Activated naive CD4-positive, alpha-beta T cell treated with anti-CD3 and anti-CD28 coated beads, Interleukin-2, amount 10 ng/mL, durations not matched to agents 7 days and 5 days (primary cell): ENCODE results near the gene CSNK1E.

Source experiments
- CTCF ChIA-PET: fragments of 350-600 bp; sonication (Branson Sonifier 250); formaldehyde crosslinking; loops from one replicate; lab custom pipeline; 2021; ENCODE audit warnings: antibody characterized with exemption; lab: Charles Lee
- DNase-seq: peaks from one replicate; pipeline ENCODE4 v3.0.0-alpha.2; 2020
- H3K27ac Mint-ChIP-seq: one replicate; pipeline ENCODE4 v1.8.0; 2021; ENCODE audit warnings: mild to moderate bottlenecking, moderate library complexity, mixed read lengths
- H3K27me3 Mint-ChIP-seq: one replicate; pipeline ENCODE4 v1.8.0; 2021; ENCODE audit warnings: mild to moderate bottlenecking, mixed read lengths
- H3K36me3 Mint-ChIP-seq: one replicate; pipeline ENCODE4 v1.8.0; 2021; ENCODE audit warnings: mixed read lengths
- H3K4me1 Mint-ChIP-seq: one replicate; pipeline ENCODE4 v1.8.0; 2021; ENCODE audit warnings: mixed read lengths
- H3K4me3 Mint-ChIP-seq: one replicate; pipeline ENCODE4 v1.8.0; 2021; ENCODE audit warnings: mild to moderate bottlenecking, moderate library complexity, mixed read lengths
- H3K9me3 Mint-ChIP-seq: one replicate; pipeline ENCODE4 v1.8.0; 2021; ENCODE audit warnings: mixed read lengths

Gene CSNK1E

DNA sequence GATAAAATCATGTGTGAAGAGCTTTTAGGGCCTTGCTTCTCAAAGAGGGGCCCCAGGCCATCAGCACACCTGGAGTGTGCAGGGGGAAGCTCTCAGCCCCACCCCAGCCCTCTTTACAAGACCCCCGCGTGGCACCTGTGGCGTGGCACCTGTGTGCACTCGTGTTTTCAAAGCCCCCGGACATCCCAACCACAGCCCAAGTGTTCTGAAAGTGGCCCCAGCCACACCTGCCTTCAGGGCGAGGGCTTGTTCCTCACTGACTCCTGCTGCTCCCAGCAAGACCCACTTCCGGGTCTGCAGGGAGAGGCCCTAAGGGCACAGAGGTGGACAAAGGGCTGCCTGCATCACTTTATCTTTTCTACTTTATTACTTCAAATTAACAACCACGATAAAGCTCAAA lies 26.9 kb downstream of the CSNK1E start:
- Mint-ChIP-seq H3K4me3 (no peak overlapping the region), H3K36me3 (peaks cover 13% of the 10 kb centered on the region), H3K27me3 (no peaks in the 10 kb centered on the region), H3K27ac (no peak overlapping the region), H3K9me3 (no peaks in the 10 kb centered on the region), H3K4me1 (no peaks in the 10 kb centered on the region)
- CTCF ChIA-PET: no interaction called here
- DNase-seq: no peak

DNA sequence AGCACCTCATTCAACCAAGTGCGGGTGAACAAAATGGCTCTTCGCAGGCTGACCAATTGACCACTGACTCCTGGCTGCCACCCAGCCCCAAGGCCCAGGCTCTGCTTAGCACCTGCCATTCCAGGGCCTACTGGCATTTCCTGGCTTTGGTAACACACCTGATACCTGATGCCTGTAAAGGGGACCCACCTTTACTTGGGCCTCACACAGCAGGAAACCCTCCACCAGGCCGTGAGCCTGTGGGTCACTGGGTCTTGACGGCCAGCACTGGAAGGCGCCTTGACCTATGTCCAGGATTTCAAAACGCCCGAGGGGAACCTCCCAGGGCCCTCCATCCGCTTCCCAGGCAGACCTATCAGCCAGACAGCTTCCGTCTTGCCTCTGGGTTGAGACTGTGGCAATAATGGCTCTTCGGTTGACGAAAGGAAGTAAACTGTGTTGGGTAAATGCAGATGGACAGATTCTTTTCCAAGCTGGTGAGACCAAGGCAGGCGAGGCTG lies 27.6 kb downstream of the CSNK1E start:
- DNase-seq: no peak
- CTCF ChIA-PET: no interaction called here
- H3K36me3 Mint-ChIP-seq: peaks cover 13% of the 10 kb centered on the region

DNA sequence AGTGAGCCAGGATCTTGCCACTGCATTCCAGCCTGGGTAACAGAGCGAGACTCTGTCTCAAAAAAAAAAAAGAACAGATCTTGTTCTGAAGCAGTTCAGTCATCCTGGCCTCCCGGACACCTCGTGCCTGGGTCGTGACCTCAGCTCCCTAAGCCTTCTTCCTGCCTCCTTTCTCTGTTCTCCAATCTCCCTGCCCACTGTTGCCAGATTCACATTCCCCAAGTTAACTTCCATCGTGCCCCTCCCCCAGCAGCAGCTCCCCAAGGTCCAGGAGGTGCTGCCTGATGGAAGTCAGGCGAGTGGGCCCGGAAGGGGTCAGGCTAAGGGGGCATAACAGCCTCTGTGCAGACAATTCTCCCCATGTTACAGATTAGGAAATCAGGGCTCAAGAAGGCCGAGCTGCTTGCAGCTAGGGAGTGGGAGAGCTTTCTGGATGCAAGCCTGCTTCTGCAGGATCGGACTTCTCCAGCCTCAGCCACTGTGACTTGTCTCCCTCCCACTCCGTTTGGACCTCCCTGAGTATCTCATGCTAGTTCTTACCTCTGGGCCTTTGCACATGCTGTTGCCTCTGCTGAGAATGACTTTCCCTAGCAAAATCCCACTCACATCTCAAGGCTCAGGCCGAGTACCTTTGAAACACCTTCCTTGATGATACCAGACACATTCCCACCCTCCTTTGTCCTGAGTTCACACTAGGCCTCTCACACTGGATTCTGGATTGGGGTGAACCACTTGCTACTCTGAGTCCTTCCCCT lies 30.1 kb downstream of the CSNK1E start:
- Mint-ChIP-seq H3K4me3 (no peak overlapping the region), H3K36me3 (peaks cover 6% of the 10 kb centered on the region), H3K9me3 (no peaks in the 10 kb centered on the region), H3K27ac (peak overlapping the region; percentile 9), H3K27me3 (no peaks in the 10 kb centered on the region), H3K4me1 (no peaks in the 10 kb centered on the region)
- CTCF ChIA-PET: no interaction called here
- no peak for DNase-seq

More for the DNA sequence above, 27.6 kb downstream of the CSNK1E start:
- Mint-ChIP-seq H3K27ac (no peak overlapping the region), H3K4me1 (no peaks in the 10 kb centered on the region), H3K9me3 (no peaks in the 10 kb centered on the region), H3K4me3 (no peak overlapping the region), H3K27me3 (no peaks in the 10 kb centered on the region)

DNA sequence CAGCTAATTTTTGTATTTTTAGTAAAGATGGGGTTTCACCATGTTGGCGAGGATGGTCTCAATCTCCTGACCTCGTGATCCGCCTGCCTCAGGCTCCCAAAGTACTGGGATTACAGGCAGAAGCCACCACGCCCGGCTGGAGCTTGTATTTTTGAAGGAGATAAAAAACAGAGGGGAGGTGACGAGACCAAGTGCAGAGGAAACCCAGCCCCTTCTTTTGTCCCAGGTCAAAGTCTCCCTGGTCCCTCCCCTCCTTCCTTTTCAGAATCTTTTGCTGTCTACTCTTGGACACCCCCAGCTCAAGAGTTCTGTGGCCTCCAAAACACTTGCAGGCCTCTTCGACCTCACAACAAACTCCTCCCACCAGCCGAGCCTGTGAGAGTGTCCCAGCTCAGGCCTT lies 32.2 kb downstream of the CSNK1E start:
- H3K27ac Mint-ChIP-seq: no peak overlapping the region
- peaks cover 3% of the 10 kb centered on the region for H3K27me3 Mint-ChIP-seq
- H3K4me3 Mint-ChIP-seq: no peak overlapping the region
- CTCF ChIA-PET: no interaction called here
- H3K9me3 Mint-ChIP-seq: no peaks in the 10 kb centered on the region
- H3K36me3 Mint-ChIP-seq: peaks cover 3% of the 10 kb centered on the region
- no peak for DNase-seq
- H3K4me1 Mint-ChIP-seq: no peaks in the 10 kb centered on the region

DNA sequence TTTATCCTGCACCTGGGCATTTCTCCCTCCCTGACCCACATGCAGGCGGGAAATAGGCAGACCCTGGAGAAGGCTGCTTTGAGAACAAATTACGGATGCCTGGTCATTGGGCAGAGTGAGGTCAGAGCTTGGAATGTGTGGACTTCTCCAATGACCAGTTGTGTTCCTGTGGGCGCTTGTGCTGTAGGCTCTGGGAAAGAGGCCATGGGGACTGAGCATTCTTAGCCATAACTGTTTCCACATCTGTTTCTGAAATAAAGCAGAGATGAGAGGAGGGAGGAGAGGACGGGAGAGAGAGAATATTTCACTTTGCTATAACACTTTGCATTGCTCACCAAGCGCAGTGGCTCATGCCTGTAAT lies 33.2 kb downstream of the CSNK1E start:
- Mint-ChIP-seq H3K4me1 (no peaks in the 10 kb centered on the region), H3K27ac (no peak overlapping the region), H3K4me3 (no peak overlapping the region), H3K36me3 (peaks cover 3% of the 10 kb centered on the region), H3K9me3 (no peaks in the 10 kb centered on the region), H3K27me3 (peaks cover 7% of the 10 kb centered on the region)
- CTCF ChIA-PET: no interaction called here
- DNase-seq: no peak

DNA sequence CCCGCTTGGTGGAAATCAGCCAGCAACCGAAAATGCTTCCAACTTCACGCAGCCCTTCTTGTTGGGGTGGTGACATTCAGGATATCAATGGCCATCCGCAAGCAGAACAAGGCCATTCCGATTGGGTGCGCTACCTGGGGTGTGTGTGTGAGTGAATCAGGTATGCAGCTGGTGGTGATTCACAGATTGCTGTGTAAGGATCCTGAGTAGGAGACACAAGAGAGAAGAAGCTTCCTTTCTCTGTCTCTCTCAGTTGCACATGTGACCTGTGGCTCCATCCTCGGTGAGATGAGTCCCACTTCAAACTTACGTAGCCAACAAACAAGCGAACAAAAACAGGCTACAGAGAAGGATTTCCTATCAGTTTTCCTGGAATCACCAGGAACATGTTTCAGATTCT lies 34.8 kb downstream of the CSNK1E start:
- no peak for DNase-seq
- CTCF ChIA-PET: interaction anchor here (0.5 kb wide), 1 partner anchor 181 kb away, joined by 3 read pairs; no protein-coding TSS in a partner anchor
- peaks cover 11% of the 10 kb centered on the region for H3K27me3 Mint-ChIP-seq
- H3K4me1 Mint-ChIP-seq: no peaks in the 10 kb centered on the region
- no peaks in the 10 kb centered on the region for H3K36me3 Mint-ChIP-seq
- no peaks in the 10 kb centered on the region for H3K9me3 Mint-ChIP-seq
- no peak overlapping the region for H3K27ac Mint-ChIP-seq
- no peak overlapping the region for H3K4me3 Mint-ChIP-seq

DNA sequence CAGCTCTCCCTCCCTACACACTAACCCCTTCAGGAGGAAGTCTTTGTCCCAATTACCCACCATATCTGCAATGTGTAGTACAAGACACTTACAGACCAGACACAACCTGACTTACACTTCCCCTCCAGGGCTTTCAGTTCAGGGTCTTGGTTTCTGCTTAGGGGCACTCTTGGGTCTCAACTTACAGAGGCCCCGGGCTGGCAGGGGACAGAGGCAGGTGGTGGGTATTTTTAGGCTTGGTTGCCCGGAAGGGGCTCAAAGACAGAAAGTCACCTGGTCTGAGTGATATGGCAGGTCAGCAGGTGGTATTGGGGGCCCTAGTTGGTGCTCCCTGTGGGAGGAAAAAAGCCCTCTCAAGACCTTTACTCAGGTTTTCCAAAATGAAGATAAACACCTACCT lies 41.1 kb downstream of the CSNK1E start:
- H3K4me1 Mint-ChIP-seq: peaks cover 21% of the 10 kb centered on the region
- H3K36me3 Mint-ChIP-seq: peaks cover 3% of the 10 kb centered on the region
- H3K9me3 Mint-ChIP-seq: no peaks in the 10 kb centered on the region
- H3K27ac Mint-ChIP-seq: no peak overlapping the region
- DNase-seq: no peak
- no peak overlapping the region for H3K4me3 Mint-ChIP-seq
- CTCF ChIA-PET: no interaction called here
- H3K27me3 Mint-ChIP-seq: peaks cover 41% of the 10 kb centered on the region

DNA sequence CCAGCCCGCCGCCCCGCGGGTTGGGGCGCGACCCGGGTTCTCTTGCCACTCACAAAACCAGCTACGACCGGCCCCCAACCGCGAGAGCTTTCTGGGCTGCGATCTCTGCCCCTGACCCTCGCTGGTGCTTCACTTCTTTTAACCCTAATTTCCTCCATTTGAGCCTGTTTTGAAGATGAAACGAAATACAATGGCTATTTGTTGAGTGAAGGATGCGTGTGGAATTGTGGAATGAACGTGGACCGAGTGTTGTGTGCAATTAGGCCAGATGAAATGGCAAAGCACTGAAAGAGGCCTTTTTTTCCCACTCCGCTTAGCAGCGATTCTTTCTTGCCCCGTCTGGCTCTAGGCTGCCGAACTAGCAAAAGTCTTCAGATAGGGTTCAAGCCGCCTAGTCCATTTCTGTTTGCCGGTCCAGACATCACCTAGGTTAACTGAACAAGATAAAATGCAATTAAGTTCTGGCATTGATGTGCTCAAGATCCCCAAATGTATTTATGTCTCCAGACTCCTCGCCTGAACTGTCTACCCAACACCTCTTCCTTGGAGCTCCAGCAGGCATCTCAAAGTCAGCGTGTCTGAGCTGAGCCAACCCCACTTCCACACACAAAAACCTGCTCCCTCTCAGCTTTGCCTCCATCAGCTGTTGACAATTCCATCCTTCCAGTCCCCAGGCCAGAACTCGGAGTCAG lies 44.0 kb downstream of the CSNK1E start:
- no peak for DNase-seq
- H3K27ac Mint-ChIP-seq: peak overlapping the region; percentile 85
- H3K9me3 Mint-ChIP-seq: no peaks in the 10 kb centered on the region
- H3K36me3 Mint-ChIP-seq: peaks cover 18% of the 10 kb centered on the region
- CTCF ChIA-PET: no interaction called here
- peak overlapping the region; percentile 81 for H3K4me3 Mint-ChIP-seq
- H3K4me1 Mint-ChIP-seq: peaks cover 49% of the 10 kb centered on the region
- H3K27me3 Mint-ChIP-seq: peaks cover 30% of the 10 kb centered on the region

DNA sequence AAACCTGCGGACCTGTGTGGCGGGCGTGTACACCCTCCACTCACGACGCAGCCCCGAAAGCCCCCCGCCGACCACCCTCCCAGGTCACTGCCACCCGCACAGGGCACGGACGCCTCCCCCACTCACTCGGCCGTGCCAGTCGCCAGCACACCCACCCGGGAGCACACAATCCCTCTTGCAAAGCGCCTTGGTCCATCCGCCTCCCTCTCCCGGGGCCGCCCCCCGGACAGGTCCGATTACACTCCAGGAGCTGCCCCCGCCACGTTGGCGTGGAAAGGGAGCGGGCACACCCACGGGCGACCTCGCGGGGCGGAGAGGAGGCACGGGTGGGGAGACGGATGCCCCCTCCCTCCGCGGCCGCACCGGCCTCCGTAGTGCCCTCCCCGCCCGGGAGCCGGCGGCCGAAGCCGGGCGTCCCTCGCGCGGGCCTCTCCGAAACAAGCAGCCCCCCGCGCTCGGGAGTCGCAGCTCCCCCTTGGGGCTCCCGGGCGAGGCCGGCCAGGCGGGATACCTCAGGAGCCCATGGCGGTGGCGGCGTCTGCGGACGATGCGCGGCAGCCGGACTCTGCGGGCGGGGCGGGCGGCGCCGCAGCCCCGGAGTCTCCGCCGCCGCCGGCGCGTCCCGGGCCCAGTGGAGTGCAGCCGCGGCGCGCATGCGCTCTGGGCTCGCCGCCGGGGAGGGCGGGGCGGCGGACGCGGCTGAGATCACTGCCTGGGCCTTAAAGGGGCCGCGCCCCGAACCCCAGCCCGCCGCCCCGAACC lies 44.7 kb downstream of the CSNK1E start, which contains the start of gene TMEM184B:
Gene TMEM184B (minus strand): TSS at position 638 of the 762 bp plus-strand sequence. CDS start 25,049 bp downstream, outside the sequence.
- peaks cover 18% of the 10 kb centered on the region for H3K36me3 Mint-ChIP-seq
- peak within 1 kb of the TSS; percentile 85 for H3K27ac Mint-ChIP-seq
- peak within 1 kb of the TSS; percentile 81 for H3K4me3 Mint-ChIP-seq
- DNase-seq: peak; percentile 84
- CTCF ChIA-PET: interaction anchor here (2.2 kb wide), 1 partner anchor 11 kb away, joined by 8 read pairs; no protein-coding TSS in a partner anchor
- H3K27me3 Mint-ChIP-seq: peaks cover 30% of the 10 kb centered on the region
- no peaks in the 10 kb centered on the region for H3K9me3 Mint-ChIP-seq
- H3K4me1 Mint-ChIP-seq: peaks cover 54% of the 10 kb centered on the region

DNA sequence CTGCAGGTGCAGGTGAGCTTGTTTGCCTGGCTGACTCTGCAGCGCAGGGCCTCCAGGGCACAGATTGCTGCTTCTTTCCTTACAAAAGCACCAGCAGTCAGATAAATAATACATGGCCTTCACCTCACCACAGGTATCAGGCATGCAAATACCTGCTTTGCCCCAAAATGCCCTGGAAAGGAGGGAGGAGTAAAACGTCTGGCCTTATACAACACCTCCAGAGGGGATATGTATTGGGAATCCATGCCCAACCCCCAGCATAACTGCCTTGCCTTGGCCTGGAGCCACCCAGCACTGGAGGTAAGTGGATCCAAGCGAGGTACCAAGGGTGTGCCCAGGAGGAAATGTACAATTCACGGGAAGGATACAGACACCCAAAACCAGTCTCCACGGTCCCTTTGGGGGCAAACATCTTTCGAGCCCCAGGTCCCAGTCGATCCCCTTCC lies 45.3 kb downstream of the CSNK1E start:
- CTCF ChIA-PET: interaction anchor here (2.2 kb wide), 1 partner anchor 11 kb away, joined by 8 read pairs; no protein-coding TSS in a partner anchor
- Mint-ChIP-seq H3K4me1 (peaks cover 60% of the 10 kb centered on the region), H3K27ac (peak overlapping the region; percentile 82), H3K4me3 (peak overlapping the region; percentile 81), H3K27me3 (peaks cover 25% of the 10 kb centered on the region), H3K36me3 (peaks cover 19% of the 10 kb centered on the region), H3K9me3 (no peaks in the 10 kb centered on the region)
- peak; percentile 26 for DNase-seq

DNA sequence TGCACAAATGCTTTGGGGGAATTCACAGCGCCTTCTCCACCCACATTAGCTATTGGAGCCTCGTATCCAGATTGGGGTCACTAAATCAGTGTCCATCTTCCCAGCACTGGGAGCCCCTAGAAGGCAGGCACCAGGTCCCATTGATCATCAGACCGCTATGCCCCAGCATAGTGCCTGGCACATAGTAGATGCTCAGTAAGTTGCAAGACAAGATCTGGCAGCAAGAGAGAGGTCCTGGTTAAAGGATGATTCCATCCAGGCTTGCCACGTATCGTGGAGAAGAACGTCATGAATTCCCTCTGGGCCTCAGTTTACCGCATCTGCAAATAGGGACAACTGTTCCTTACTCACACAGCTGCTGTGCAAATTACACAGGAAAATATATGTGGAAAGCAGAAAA lies 46.1 kb downstream of the CSNK1E start:
- CTCF ChIA-PET: interaction anchor here (2.2 kb wide), 1 partner anchor 10 kb away, joined by 8 read pairs; no protein-coding TSS in a partner anchor
- peaks cover 17% of the 10 kb centered on the region for H3K27me3 Mint-ChIP-seq
- H3K4me3 Mint-ChIP-seq: peak overlapping the region; percentile 81
- no peak for DNase-seq
- peaks cover 20% of the 10 kb centered on the region for H3K36me3 Mint-ChIP-seq
- no peak overlapping the region for H3K27ac Mint-ChIP-seq
- no peaks in the 10 kb centered on the region for H3K9me3 Mint-ChIP-seq
- peaks cover 67% of the 10 kb centered on the region for H3K4me1 Mint-ChIP-seq

DNA sequence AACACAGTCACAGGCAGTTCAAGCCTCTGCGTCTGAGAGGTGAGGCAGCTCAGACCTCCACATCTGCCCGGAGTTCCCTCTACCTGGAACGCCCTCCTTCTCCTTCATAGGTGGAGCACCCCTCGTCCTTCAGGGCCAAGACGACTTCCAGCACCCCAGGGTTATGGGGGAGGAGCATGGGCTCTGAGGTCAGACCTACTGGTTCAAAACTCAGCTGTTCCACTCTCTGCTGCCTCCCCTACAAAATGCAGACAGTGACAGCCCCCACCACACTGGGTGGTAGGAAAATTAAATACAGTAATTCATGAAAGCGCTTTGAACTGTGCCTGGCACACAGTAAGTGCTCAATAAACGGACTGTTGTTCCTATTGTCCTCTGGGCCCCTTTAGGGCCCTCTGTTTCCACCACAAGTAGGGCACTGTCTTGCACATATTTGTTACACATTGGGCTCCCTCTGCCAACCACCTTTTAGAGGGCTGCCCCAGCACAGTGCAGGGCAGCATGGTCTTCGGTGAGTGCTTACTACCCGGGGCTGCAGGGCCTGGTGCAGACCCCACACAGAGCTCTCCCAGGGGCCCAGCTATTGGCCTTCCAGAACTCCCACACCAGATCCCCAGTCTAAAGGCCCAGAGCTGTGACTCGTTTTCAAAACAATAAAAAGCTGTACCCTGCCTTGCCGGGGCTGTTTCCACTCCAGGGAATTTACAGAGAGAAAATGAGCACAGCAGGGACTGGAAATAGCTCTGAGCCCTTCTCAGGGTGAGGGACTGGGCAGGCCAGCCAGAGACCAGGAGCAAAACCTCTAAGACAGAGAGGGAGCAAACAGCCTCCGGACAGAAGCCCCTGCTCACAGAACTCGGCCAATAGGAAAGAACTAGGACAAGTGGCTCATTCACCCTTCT lies 46.9 kb downstream of the CSNK1E start:
- H3K4me3 Mint-ChIP-seq: peak overlapping the region; percentile 81
- DNase-seq: no peak
- H3K36me3 Mint-ChIP-seq: peaks cover 20% of the 10 kb centered on the region
- CTCF ChIA-PET: interaction anchor here (2.2 kb wide), 1 partner anchor 9 kb away, joined by 8 read pairs; no protein-coding TSS in a partner anchor
- no peaks in the 10 kb centered on the region for H3K9me3 Mint-ChIP-seq
- peaks cover 13% of the 10 kb centered on the region for H3K27me3 Mint-ChIP-seq
- H3K27ac Mint-ChIP-seq: peak overlapping the region; percentile 75
- peaks cover 73% of the 10 kb centered on the region for H3K4me1 Mint-ChIP-seq

DNA sequence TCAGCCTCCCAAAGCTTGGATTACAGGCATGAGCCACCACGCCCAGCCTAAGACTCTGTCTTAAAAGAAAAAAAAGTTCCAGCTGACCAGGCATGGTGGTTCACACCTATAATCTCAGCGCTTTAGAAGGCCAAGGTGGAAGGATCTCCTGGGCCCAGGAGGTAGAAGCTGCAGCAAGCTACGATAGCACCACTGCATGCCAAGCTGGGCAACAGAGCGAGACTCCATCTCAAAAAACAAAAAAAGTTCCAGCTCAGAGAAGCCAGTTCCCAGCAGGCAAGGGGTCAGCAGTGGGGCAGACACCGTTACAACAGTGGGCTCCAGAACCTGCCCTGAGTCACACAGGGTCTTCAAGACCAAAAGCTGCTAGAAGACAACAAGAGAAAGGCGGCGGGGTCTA lies 47.8 kb downstream of the CSNK1E start:
- Mint-ChIP-seq H3K27me3 (peaks cover 6% of the 10 kb centered on the region), H3K9me3 (no peaks in the 10 kb centered on the region), H3K36me3 (peaks cover 26% of the 10 kb centered on the region), H3K4me1 (peaks cover 74% of the 10 kb centered on the region), H3K4me3 (no peak overlapping the region), H3K27ac (no peak overlapping the region)
- CTCF ChIA-PET: no interaction called here
- DNase-seq: no peak
